MM.1S (cell line): ENCODE data around the gene SH3BGR.

ENCODE experiments used
- DNase-seq: peaks from one replicate; pipeline ENCODE4 v3.0.0-alpha.2; 2015
- H2AFZ ChIP-seq: fragments of 300-600 bp; sonication (generic); 2 replicates; pipeline ENCODE4 v1.6.0; 2016; ENCODE audit warnings: antibody characterized with exemption, low read length
- H3F3A ChIP-seq: fragments of 300-600 bp; sonication (generic); 2 replicates; pipeline ENCODE4 v1.6.1; 2016; ENCODE audit warnings: mild to moderate bottlenecking, antibody characterized with exemption, low read length, moderate library complexity, mixed read lengths; ENCODE audit not compliant: insufficient read depth
- H3K27ac ChIP-seq: fragments of 300-600 bp; sonication (generic); 2 replicates; pipeline ENCODE4 v1.5.1; 2016; ENCODE audit warnings: mild to moderate bottlenecking, low read length
- H3K27me3 ChIP-seq: fragments of 300-600 bp; sonication (generic); replicated peaks from 2 replicates; pipeline ENCODE4 v1.6.0; 2016; ENCODE audit warnings: low read length; ENCODE audit not compliant: insufficient read depth
- H3K36me3 ChIP-seq: fragments of 300-600 bp; sonication (generic); replicated peaks from 2 replicates; pipeline ENCODE4 v1.6.1; 2016; ENCODE audit warnings: mild to moderate bottlenecking, low read length, mixed read lengths; ENCODE audit not compliant: insufficient read depth
- H3K4me1 ChIP-seq: fragments of 300-600 bp; sonication (generic); 2 replicates; pipeline ENCODE4 v1.6.1; 2016; ENCODE audit warnings: low read length, mixed read lengths
- H3K4me2 ChIP-seq: fragments of 300-600 bp; sonication (generic); 2 replicates; pipeline ENCODE4 v1.6.0; 2016; ENCODE audit warnings: low read depth, low read length
- H3K4me3 ChIP-seq: fragments of 300-600 bp; sonication (generic); 2 replicates; pipeline ENCODE4 v1.5.1; 2016; ENCODE audit warnings: low read length, mixed read lengths
- H3K79me2 ChIP-seq: fragments of 300-600 bp; sonication (generic); 2 replicates; pipeline ENCODE4 v1.6.1; 2016; ENCODE audit warnings: mixed run types, low read length, mixed read lengths
- H3K9ac ChIP-seq: fragments of 300-600 bp; sonication (generic); 2 replicates; pipeline ENCODE4 v1.6.1; 2016; ENCODE audit warnings: low read length, mixed read lengths
- H3K9me2 ChIP-seq: fragments of 300-600 bp; sonication (generic); replicated peaks from 2 replicates; pipeline ENCODE4 v1.6.1; 2016; ENCODE audit warnings: mild to moderate bottlenecking, low read length, mixed read lengths; ENCODE audit not compliant: insufficient read depth
- H3K9me3 ChIP-seq: fragments of 300-600 bp; sonication (generic); replicated peaks from 2 replicates; pipeline ENCODE4 v1.6.1; 2016; ENCODE audit warnings: mild to moderate bottlenecking, low read length, mixed read lengths; ENCODE audit not compliant: insufficient read depth
- H4K20me1 ChIP-seq: fragments of 300-600 bp; sonication (generic); 2 replicates; pipeline ENCODE4 v1.6.1; 2016; ENCODE audit warnings: mild to moderate bottlenecking, low read length, moderate library complexity, mixed read lengths; ENCODE audit not compliant: insufficient read depth
- EZH2 ChIP-seq: fragments of 300-600 bp; sonication (generic); optimal IDR thresholded peaks from 2 replicates; pipeline ENCODE3; 2017; ENCODE audit warnings: low read depth, mild to moderate bottlenecking, antibody characterized with exemption, low read length, mixed read lengths
- EZH2phosphoT487 ChIP-seq: fragments of 300-600 bp; sonication (generic); IDR thresholded peaks from 2 replicates; pipeline ENCODE4 v1.6.1; 2018; ENCODE audit warnings: antibody characterized with exemption, low read length
- TF ChIP-seq, protein P1 (sequence below): fragments of 300-600 bp; sonication (generic); IDR thresholded peaks from 2 replicates; pipeline ENCODE4 v1.5.1; 2016; ENCODE audit warnings: antibody characterized with exemption, low read length, mixed read lengths

SH3BGR gene

DNA sequence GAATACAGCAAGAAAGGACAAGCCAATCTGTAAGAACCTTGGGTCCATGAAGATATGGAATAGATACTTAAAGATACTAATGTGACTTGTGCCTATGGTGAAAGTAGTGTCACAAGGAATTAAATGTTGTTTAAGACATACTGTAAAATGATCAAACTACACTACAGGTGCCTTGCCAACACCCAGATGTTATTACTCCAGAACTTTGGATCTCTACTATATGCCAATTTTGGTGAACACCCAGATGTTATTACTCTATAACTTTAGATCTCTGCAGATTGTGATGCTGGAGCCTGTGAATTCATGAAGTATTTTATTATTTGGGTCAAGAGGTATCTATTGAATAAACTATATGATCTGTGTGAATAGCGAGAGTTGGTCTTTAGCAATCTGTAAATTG lies 101.1 kb downstream of the SH3BGR start:
- no peaks in the 10 kb centered on the region for H4K20me1 ChIP-seq
- no peaks in the 10 kb centered on the region for H3K4me1 ChIP-seq
- H3K9ac ChIP-seq: no peak overlapping the region
- no peak for TF ChIP-seq EZH2
- TF ChIP-seq, protein P1, sequence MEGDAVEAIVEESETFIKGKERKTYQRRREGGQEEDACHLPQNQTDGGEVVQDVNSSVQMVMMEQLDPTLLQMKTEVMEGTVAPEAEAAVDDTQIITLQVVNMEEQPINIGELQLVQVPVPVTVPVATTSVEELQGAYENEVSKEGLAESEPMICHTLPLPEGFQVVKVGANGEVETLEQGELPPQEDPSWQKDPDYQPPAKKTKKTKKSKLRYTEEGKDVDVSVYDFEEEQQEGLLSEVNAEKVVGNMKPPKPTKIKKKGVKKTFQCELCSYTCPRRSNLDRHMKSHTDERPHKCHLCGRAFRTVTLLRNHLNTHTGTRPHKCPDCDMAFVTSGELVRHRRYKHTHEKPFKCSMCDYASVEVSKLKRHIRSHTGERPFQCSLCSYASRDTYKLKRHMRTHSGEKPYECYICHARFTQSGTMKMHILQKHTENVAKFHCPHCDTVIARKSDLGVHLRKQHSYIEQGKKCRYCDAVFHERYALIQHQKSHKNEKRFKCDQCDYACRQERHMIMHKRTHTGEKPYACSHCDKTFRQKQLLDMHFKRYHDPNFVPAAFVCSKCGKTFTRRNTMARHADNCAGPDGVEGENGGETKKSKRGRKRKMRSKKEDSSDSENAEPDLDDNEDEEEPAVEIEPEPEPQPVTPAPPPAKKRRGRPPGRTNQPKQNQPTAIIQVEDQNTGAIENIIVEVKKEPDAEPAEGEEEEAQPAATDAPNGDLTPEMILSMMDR: no peak
- no peak for TF ChIP-seq EZH2phosphoT487
- H3K4me3 ChIP-seq: no peak overlapping the region
- H3K27me3 ChIP-seq: no peaks in the 10 kb centered on the region
- H3K9me3 ChIP-seq: no peaks in the 10 kb centered on the region
- no peak overlapping the region for H3K4me2 ChIP-seq
- no peaks in the 10 kb centered on the region for H3K9me2 ChIP-seq
- H3K36me3 ChIP-seq: no peaks in the 10 kb centered on the region
- no peak for DNase-seq
- no peak overlapping the region for H3K27ac ChIP-seq
- H3F3A ChIP-seq: no peaks in the 10 kb centered on the region
- no peak overlapping the region for H2AFZ ChIP-seq
- no peaks in the 10 kb centered on the region for H3K79me2 ChIP-seq

DNA sequence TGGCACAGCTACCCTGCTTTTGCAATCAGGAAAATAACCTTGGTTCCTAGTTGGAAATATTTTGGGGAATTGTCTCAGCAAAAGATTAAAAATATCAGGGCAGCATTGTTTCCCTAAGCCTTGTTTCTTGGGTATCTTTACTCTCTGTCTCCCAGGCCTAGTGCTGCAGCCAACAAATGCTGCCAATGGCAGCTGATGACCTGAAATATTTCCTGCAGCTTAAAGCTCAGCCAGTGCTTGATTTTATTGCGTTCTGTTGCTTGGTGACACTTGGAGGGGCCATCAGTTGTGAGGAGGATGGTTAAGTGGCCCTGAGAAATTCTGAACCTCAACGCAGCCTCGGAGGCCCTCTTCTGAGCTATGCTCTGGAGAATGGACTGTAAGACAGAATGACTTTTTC lies 101.6 kb downstream of the SH3BGR start:
- Histone ChIP-seq H3K27me3 (no peaks in the 10 kb centered on the region), H3K9ac (no peak overlapping the region), H3K36me3 (no peaks in the 10 kb centered on the region), H3K4me1 (no peaks in the 10 kb centered on the region), H2AFZ (no peak overlapping the region), H3K9me3 (no peaks in the 10 kb centered on the region), H3K4me2 (no peak overlapping the region), H3K27ac (no peak overlapping the region), H3K4me3 (no peak overlapping the region), H3K79me2 (no peaks in the 10 kb centered on the region), H4K20me1 (no peaks in the 10 kb centered on the region), H3F3A (no peaks in the 10 kb centered on the region), H3K9me2 (no peaks in the 10 kb centered on the region)
- no peak for DNase-seq
- TF ChIP-seq EZH2phosphoT487: no peak
- TF ChIP-seq, protein P1: no peak
- no peak for TF ChIP-seq EZH2

DNA sequence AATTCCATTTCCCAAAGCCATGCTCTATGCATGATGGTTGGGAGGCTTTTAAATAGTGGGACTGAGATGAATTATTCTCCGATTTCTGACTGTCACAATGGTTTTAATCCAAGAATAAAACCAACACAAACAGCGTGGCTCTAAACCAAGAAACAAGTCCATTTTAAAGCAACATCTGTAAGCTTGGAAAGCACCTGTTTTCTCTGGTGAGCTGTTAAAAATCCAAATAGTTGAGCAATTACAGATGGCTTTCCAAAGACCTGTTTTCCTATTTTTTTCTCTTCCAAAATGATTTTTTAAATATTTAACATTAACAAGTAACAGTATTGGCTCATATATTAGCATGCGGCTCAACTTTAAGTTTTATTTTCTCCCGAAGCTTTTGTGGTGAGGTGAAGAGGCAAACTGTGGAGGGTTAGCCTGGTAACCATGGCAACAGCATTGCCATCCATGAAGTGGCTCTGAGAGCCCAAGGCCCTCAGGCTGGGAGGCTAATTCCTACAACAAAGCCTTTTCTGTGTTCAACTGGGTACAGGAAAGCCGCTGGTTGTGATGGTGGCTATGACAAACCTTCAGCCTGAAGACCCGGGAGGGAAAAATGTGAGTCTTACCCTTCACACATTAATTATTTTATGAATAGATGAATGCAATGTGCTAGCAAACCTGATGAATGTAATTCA lies 104.3 kb downstream of the SH3BGR start:
- no peak for TF ChIP-seq EZH2phosphoT487
- H3K79me2 ChIP-seq: no peaks in the 10 kb centered on the region
- no peaks in the 10 kb centered on the region for H3K27me3 ChIP-seq
- no peaks in the 10 kb centered on the region for H3K9me3 ChIP-seq
- no peak overlapping the region for H3K4me3 ChIP-seq
- no peaks in the 10 kb centered on the region for H3K36me3 ChIP-seq
- H3K4me2 ChIP-seq: no peak overlapping the region
- H3K27ac ChIP-seq: no peak overlapping the region
- no peak overlapping the region for H3K9ac ChIP-seq
- no peak for DNase-seq
- H3K4me1 ChIP-seq: no peaks in the 10 kb centered on the region
- no peaks in the 10 kb centered on the region for H3F3A ChIP-seq
- no peaks in the 10 kb centered on the region for H3K9me2 ChIP-seq
- H2AFZ ChIP-seq: no peak overlapping the region
- no peaks in the 10 kb centered on the region for H4K20me1 ChIP-seq

DNA sequence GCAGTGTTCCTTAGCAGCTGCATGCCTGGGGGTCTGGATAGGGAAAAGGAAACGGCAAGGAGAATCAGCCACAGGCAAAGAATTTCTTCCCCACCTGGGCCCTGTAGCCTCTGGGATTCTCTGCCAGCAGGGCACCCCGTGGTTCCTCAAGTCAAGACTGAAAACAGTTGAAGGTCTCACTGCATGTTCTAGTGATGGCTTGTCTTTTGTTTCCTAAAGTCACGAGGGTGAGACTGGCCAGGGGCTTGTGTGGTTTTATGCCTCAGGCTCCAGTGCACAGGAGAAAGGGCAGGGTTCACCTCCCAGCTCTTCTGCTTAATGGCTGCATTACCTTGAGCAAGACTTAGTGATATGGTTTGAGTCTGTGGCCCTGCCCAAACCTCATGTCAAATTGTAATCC lies 107.7 kb downstream of the SH3BGR start:
- Histone ChIP-seq H3K9me3 (no peaks in the 10 kb centered on the region), H2AFZ (no peak overlapping the region), H3K27ac (no peak overlapping the region), H3K27me3 (no peaks in the 10 kb centered on the region), H3K36me3 (no peaks in the 10 kb centered on the region), H3K9ac (no peak overlapping the region), H3K79me2 (no peaks in the 10 kb centered on the region), H3K9me2 (no peaks in the 10 kb centered on the region), H4K20me1 (no peaks in the 10 kb centered on the region), H3K4me1 (no peaks in the 10 kb centered on the region), H3K4me3 (no peak overlapping the region), H3K4me2 (no peak overlapping the region), H3F3A (no peaks in the 10 kb centered on the region)
- TF ChIP-seq EZH2phosphoT487 (no peak), EZH2 (no peak)
- TF ChIP-seq, protein P1: no peak
- DNase-seq: no peak
